NCI-H187 treated with DMSO at 0.1 percent for 48 hours (cell line): ENCODE results near the gene MYOZ2.

Experiments
- DNase-seq: peaks from one replicate; lab custom pipeline; 2025; lab: John Stamatoyannopoulos, UW

MYOZ2 gene

DNA sequence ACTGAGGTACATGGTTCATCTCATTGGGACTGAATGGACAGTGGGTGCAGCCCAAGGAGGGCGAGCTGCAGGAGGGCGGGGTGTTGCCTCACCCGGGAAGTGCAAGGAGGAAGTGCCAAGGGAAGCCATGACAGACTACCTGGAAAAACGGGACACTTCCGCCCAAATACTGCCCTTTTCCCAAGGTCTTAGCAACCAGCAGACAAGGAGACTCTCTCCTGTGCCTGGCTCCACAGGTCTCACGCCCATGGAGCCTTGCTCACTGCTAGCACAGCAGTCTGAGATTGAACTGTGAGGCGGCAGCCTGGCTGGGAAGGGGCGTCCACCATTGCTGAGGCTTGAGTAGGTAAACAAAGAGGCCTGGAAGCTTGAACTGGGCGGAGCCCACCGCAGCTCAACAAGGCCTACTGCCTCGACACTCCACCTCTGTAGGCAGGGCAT, 62.2 kb downstream of the MYOZ2 start:
- DNase-seq, result no peak

DNA sequence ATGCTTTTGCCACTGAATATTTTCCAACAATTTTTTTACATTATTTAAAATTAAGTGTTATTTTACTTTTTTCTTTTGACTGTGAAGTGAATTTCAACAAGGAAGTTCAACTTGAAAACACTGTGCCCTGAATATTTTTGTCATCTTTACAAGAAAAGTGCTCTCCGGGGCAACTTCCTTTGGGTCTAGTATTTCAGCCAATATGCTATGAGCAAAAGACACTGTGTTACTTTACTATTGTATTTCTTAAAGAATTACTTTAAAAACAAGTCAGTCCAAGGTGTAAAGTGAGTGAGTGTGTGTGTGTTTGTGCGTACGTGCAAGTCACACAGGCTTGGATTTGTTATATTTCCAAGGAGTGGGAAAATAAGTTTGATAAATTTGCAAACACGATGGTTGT, 69.3 kb downstream of the MYOZ2 start:
- no peak for DNase-seq

DNA sequence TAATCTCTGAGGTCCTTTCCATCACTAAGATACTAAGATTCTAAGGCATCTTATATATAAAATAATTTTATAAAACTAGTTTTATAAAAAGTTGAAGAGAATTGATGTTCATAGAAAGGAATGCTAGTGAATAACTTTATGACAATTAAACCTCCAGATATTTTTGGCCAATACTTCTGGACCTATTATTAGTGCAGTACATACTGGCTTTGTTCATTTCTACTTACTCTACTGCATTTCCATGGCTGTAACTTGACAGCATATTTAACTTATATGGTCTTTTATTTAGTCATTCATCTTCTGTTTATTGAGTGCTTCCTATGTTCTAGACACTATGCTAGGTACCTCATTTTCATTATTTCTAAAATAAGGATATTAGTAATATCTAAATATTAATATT, 70.1 kb downstream of the MYOZ2 start:
- no peak for DNase-seq

DNA sequence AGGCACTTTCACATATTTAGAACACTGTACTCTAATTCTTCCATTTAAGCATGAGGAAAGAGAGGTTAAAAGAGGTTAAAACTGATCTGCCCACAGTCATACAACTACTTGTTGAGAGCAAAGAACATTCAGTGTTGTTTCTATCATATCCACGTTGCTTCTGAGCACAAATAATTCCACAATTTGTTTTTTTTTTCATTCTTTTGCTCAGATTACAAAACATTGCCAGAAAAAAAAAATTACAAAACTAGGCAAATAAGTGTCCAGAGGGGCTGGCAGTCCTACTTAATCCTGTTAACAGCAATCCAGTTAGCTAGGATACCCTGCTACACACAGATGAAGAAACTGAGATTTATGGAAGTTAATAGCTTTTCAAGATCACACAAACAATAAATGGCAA, 70.5 kb downstream of the MYOZ2 start:
- DNase-seq, result no peak

DNA sequence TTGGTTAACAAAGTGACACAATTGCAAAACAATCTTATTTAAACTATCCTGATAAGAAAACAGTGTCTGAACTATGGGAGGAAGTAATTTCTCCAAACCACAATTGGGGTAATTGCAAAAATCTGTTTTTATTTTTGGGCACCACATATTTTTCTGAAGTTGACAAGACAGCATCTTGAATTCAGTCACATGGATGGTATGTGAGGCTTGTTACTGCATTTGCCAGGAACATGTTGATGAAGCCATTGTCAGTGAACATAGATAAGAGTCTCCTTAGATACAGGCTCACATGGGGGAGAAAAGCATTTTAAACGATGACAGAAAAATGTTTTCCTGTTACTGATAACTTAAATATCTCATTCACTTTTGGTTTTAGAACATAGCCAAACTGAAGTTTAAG, 71.4 kb downstream of the MYOZ2 start:
- DNase-seq, result no peak

DNA sequence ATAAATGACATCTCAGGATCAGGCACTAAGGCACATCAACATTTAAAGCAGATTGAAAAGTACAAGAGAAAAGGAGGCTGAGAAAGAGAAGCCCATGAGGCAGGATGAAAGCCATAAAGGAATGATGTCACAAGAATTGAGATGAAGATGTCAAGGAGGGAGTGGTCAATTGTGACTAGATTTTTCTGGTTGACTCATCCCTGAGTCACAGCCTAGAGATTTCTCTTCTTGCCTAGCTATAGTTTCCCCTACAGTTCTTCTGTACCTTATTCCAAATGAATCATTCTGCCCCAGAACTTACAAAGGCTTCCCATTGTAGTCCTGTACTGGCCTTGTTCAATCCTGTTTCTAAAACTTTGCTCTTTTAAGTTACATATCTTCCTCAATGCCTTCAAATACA, 73.4 kb downstream of the MYOZ2 start:
- DNase-seq, result no peak

DNA sequence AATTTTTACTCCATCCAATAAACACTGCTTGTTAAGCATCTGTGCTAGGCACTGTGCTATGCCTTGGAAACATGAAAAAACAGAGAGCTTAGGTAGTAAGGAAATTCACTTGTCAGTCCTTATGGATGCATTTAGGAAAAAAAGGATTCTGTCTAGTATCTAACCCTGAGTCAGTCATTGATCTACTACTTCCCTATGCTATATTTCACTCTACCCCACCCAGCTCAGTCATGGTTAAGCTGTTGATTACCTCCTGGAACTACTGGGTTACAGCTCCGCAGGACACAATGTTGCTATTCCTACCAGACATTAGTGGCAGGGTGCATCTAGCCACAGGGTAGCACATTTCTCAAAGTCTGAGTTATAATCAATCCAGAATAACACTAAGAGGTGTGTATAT, 74.0 kb downstream of the MYOZ2 start:
- DNase-seq, result no peak

DNA sequence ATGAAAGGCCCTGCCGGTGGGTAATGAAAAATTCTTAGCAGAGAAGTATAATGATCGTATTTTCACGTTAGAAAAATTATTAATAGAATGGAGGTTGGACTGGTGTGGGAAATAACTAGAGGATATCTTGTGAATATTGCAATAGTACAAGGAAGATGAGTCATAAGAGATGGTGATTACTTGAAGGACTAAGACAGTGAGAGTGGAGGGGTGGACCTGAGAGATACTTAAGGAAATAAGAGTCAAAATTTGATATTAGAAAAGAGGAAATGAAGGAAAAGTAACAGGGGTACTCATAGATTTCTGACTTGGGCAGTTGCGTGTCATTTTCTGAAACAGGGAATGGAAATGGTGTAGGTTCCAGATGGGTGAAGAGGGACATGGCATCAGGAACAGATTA, 75.1 kb downstream of the MYOZ2 start:
- DNase-seq, result no peak

DNA sequence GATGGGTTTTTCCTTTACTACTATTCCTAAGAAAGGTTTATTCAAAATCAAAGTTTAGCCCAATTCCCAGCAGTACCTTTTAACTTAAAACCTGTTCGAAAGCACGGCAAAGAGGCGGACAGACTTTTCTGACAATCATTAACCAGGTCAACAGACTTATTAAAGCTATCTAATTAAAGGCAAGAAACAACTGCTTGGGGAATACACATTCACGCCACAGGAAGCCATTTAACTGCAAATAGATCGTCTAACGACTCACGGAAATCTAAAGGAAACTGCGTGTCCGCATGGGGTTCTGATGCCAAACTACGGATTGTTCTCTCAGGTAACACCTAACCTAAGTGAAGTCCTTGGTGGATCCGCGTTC, 76.2 kb downstream of the MYOZ2 start:
- no peak for DNase-seq

DNA sequence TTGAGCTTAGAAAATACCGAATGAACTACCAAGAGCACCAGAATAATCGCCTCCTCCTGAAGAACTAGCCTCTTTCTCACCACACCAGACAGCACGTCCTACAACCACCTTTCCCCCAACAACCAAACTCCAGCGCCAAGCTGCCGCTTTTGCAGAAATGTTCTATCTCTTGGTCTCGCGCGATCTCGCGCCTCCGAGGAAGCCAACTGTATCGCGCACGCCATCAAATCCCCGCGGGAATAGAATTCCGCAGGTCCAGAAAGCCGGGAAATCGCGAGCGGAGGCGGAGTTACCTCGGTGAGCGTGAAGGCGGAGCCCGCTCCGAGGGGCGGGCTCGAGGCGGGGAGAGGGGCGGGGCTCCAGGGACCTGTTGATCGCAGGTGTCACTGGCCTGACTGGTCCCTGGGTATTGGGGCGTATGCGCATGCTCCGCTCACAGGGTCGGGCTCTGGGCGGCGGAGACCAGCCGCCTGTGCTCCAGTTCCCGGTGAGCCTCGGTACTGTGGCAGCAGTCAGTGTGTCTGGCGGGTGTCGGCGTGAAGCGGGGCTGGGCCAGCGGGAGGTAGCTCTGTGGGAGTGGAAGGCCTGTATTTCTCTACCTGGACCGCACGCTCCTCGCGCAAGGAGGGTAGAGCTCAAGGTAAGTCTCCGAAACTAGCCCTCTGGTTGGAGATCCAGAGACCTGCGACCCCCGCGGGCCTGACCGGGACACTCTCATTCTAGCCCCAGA, 76.8 kb downstream of the MYOZ2 start, which contains the start of gene USP53:
TSS of gene USP53 (plus strand) at position 480 of the 730 bp plus-strand sequence. CDS start 27,047 bp downstream, outside the sequence.
- peak; percentile 52 for DNase-seq

DNA sequence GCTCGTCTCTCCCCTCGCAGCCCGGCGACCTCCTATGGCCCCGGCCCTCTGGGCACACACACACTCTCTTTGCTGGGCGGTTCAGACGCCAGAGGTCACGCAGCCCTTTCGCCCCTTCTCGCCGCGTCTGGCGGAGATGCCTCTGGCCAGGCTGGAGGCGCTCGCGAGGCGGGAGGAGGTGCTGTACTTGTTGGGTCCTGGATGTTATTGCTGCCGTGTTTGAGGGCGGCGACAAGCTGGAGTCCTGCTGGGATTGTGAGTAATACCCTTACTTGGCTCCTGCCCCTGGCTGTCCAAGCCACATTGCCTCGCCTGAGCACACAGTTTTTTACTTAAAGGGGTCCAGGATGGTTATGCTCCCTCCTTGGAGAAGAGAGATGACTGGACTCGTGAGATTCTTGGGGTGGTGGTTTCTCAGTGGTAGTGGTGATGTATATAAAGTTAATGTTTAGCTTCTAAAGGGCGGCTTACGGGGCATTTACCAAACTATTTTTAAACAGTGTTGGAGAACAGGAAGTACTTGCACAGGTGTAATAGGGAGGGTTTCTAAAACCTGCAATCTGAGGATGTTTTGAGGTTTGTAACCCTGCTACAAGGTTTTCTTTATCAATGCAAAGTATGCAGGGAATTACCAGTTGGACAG, 77.5 kb downstream of the MYOZ2 start:
- DNase-seq, result peak; percentile 17

DNA sequence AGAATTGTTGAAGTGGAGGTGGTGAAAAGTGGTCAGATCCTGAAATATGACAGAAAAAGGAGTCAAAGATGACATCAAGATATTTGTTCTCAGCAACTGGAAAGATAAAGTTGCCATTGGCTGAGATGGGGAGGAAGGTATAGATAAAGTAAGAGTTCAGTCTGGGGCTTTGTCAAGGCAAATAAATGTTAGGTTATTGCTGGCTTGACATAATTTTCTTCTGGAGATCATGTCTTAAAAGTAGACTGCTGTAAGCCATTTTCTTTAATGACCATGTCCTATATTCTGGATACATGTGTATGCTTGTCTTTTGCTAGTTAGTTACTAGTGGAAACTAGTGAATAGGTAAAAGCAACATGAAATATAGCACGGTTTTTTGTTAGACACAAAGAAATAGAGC, 82.5 kb downstream of the MYOZ2 start:
- no peak for DNase-seq

DNA sequence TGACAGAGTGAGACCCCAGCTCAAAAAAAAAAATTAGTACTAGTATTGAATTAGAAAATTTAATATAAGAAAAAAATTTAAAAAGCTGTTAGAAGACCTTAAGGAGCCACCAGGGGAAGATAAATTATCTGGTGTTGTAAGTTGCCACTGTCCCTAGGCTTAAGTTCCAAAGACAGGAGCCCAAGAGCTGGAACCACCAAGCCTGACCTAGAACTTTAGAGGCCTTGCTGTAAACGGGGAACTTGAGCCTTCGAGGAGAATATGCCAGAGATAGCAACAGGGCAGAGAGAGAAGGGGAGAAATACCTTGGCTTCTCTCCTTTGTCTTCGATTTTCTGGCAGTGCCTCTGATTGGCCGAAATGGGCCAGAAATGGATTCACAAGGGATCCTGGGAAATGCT, 85.8 kb downstream of the MYOZ2 start:
- no peak for DNase-seq

DNA sequence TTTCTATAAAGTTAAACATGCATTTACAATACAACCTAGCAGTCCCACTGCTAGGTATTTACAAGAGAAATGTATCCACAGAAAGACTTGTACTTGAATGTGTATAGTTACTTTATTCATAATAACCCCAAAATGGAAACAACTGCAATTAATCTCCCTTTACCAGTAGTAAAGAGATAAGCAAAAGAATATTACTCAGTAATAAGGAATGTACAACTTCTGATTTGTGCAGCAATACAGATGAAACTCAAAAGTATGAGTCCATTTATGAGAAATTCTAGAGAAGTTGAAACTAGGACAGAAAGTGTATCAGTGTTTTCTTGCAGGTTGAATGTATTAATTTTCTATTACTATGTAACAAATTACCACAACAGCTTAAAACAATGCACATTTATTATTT, 92.1 kb downstream of the MYOZ2 start:
- DNase-seq, result no peak

DNA sequence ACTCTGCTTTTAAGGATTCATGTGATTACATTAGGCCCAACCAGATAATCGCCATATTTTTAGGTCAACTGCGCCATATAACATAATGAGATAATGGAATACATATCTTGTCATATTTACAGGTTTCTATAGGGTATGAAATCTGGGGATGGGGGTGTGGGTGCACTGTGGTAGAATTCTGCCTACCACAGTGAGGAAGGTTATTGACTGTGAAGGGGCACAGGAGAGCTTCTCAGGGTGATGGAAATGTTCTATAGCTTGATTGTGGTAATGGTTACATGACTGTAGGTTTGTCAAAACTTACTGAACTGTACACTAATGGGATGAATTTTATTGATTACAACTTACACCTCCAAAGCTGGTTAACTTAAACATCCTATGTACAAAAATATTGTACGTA, 92.8 kb downstream of the MYOZ2 start:
- no peak for DNase-seq

DNA sequence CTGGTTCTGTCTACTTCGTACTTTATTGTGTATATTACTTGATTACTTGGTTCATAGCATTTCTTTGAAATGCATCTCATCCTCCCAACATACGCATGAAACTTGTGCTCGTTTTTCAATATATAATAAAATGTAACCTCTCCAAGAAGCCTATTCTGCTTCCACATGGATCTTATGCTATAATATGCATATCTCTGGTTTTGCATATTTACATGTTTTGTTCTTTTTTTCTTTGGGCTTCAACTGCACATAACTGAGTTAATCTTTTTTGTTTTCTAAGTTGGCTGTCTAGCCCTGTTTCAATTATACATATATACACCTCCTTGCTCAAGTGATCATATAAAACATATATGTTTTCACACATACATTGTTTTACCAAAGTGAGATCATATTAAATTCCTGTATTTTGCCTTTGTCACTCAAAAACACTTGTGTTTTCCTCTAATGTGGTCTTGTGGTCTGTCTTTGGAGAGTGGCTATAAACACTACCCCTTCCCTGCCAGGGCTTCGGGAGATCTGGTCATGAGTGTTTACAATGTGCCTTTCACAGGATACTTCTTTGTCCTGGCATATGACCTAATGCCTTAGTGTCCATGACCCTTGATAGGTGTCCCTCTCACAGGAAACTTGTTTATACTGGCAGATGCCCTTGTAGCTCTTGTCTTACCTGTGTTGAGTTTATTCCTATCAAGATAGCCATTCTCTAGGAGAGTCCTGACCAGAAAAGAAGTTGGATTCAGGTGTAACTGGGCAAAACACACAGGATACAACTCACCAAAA, 94.5 kb downstream of the MYOZ2 start:
- DNase-seq, result no peak

DNA sequence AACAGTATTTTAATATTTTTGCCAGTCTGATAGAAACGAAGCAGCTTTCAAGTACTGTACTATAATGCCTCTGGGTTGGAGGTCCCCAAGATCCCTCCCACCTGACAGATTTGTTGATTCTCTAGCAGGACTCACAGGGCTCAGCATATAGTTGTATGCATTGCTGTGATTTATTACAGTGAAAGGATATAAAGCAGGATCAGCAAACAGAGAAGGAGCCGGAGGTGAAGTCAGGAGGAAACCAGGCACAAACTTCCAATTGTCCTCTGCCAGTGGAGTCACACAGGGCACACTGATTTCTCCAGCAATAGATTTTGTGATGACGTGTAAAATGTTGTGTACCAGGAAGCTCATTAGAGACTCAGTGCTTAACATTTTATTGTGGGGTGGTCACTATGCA, 95.9 kb downstream of the MYOZ2 start:
- DNase-seq, result no peak

DNA sequence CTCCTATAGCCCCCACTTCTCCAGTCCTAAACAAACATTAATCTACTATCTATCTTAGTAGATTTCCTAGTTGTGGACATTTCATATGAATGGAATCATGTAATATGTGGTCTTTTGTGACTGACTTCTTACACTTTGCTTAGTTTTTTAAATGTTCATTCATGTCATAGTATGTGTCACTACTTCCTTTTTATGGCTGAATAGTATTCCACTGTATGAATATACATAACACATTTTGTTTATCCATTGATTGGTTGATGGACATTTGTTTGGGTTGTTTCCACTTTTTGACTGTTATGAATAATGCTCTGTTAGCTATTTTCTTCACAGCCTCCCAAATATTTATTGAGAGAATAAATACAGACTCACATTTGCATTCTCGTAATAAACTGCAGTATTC, 96.7 kb downstream of the MYOZ2 start:
- DNase-seq, result no peak

DNA sequence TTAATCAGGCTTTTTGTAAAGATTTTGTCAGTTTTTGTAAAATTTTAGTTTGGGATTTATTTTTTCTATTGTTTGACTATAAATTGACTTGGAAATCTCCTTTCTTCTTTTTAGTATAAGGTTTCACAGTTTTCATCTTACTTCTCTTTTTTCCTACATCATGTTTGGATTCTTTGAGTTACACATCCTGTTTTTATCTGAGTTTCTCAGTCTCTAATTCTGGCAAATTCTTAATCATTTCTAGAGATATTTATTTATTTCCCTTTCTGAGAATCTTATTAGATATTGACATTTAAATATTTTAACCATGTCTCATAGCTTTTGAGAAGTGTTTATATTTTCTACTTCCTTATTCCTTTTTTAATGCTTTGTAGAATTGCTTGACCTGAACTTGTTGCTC, 97.6 kb downstream of the MYOZ2 start:
- no peak for DNase-seq

DNA sequence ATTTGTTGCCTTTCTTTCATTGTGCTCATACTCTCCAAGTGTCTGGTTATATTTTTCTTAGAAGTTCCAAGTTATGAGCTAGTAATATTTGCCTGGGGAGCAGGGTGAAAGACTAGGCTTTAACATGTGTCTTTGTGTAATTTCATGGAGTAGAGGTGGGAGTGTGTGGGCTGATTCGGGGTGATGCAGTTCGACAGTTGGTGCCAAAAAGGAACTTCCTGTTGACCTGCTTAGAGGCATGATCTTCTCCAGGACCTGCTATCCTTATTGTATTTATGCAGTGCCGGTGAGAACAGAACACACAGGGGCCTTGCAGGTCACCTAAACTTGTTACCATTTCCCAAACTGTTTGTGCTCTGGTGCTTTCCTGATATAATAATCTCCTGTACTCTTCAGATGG, 98.1 kb downstream of the MYOZ2 start:
- DNase-seq, result no peak

DNA sequence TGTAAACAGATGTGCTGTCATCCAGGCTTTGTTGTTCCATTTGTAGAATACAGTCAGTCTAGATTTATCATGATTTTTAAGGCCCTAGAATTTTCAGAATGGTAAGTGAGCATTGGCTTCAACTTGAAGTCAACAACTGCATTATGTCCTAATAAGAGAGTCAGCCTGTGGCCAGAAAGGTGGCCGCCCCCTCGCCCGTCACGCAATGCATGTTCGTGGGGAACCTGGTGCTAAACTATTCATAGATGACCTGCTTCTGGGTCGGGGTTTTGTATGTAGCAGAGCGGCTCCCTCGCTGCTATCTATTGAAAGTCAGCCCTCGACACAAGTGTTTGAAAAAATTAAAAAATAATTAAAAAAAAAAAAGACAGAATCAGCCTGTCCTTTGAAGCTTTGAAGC, 101.6 kb downstream of the MYOZ2 start:
- DNase-seq, result no peak
